NCI-H748 (cell line): ENCODE data around the gene GAS7.
A peak's percentile ranks its signal among the peaks of the same experiment; 100 is the strongest.

Experiments used
- DNase-seq: peaks from one replicate; lab custom pipeline; 2025; ENCODE audit not compliant: unreplicated experiment; lab: John Stamatoyannopoulos, UW

Gene GAS7

DNA sequence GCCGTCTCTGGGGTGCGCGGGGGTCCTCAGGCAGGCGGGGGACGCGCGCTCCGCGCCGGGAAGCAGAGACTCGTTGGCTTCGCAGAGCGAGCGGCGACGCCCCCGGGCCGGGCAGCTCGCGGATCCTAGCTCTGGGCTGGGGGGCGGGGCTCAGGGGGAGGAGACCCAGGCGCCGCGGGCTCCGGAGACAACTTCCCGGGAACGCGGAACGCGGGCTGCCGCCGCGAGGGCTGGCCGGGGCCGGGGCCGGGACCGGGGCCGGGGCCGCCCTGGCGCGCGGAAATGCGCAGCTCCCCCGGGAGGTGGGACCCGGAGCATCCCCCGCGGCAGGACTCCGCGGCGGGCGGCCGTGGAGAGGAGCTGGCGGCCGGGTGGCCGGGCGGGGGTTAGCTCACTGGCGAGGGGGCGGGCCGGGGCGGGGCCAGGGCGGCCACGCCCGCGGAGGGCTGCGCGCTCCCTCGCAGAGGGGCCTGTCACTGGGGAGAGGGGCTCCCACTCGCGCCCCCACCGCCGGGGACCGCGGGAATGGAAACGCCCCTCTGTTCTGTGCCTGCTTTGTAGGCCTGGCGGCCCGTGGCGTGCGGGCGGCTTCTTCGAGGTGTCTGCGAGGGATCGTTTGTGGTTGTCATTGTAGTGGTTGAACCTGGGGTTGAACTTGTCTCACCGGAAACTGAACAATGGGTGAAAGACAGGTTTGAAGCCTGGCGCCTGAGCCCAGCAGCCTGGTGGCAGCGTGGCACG is at the start of gene GAS7:
Gene GAS7, minus strand, starts transcription at position 98 of the 741 bp plus-strand sequence.
- DNase-seq, result peak; percentile 18

DNA sequence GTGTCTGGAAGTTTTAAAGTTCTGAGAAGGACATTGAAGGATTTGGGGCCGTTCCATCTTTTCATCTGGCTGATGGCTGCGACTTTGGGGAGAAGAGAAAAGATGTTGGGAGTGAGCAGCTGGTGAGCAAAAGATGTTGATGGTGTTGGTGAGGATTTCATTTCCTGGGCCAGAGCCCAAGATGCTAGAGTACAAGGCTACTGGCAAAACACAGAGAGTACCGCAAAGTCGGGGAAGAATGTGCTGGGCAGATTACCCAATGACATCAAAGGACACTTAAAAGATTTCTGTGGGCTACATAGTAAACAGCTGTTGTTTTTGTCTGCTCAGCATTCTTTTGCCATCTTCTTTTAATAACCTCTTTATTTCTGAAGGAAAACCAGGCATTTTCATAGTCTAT is 49.4 kb upstream of the GAS7 start:
- no peak for DNase-seq

DNA sequence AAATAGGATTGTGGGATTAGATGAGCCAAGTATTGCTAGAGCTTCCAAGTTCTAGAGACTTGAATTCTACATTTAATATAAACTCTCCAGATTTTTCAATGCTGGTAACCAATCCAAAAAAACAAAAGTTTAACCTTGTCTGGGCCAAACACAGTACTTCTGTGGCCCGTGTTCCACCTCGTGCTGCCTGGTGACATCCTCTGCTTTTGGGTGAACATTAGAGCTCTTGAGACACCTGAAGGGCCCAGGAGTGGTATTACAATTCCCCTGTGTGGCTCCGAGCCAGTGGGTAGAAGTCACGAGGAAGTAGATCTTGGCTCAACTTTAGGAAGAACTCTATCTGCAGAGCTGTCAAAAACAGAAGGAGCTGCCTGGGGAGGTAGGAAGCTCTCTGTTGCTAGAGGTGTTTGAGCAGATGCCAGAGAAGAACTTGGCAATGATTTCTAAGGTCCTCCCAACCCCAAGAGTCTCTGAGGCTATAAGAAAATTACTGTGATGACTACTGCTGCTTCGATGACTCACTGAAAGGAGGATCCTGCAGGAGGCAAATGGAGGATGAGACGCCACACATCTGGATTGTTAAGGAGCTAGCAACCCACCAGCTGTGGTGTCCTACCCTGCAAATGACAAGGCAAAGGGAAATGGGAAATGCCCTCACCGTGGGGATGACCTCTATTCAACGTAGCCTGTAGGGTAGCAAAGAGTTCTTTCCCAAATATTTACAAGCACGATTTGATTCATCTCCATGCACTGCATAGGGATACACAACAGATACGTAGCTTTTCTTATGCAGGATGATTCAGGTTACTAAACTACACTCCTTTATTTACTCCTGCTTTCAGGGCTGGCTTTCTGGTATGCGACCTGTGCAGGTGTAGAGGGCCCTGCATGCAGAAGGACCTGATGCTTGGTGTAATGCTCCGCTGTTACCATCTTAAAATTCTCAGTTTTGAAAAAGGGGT is 45.8 kb upstream of the GAS7 start:
- DNase-seq, result no peak

DNA sequence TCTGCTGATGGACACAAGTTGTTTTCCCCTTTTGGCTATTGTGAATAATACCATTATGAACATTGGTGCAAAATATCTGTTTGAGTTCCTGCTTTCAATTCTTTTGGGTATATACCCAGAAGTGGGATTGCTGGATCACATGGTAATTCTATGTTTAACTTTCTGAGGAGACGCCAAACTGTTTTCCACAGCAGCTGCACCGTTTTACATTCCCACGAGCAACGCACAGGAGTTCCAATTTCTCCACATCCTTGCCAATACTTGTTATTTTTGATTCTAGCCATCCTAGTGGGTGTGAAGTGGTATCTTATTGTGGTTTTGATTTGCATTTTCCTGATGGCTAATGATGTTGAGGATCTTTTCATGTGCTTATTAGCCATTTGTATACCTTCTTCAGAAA is 43.4 kb upstream of the GAS7 start:
- DNase-seq, result no peak

DNA sequence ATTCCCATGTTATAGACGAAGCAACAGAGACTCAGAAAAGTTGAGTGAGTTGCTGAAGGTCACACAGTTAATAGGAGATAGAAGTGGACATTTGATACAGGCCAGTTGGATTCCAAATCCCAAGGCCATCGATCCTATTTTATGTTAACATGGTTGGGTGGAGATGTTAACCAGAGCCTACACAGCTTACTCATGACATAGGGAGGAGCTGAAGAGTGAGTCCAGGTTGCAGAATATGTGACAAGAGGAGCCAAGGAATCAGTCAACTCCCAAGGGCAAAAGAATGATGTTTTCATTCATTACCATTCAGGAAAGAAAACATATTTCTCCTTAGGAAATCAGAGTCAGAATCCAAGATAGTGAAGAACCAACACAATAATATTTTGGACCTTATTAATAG is 40.3 kb upstream of the GAS7 start:
- DNase-seq, result no peak

DNA sequence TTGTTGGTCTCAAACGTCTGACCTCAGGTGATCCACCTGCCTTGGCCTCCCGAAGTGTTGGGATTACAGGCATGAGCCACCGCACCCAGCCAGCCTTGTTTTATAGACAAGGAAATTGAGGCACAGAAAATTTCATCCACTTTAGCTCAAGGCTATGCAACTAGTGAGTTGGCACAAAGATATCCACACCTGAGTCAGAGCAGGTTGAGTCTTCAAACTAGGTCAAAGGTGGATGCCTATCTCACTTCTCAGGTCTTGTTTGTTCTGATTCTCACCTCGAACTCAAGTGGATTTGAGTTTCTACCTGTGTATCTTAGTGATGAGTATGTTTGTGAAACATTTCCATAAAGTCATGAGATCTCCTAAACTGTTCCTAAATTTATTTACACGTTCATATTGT is 35.6 kb upstream of the GAS7 start:
- no peak for DNase-seq

DNA sequence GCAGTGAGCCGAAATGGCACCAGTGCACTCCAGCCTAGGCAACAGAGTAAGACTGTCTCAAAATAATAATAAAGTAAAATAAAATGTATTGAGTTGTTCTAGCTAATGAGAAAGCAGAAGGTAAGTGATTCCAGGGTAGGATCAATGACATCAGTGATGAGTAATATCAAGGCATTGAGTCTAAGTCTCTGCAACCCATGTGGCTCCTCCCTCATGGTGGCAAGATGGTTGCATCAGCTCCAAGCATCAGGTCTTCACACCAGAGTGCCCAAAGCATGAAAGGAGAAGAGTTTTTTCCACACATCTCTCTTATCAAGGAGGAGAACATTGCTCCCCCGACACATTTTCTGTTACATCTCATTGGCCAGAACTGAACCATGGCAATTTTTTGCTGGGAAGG is 34.8 kb upstream of the GAS7 start:
- DNase-seq, result no peak

DNA sequence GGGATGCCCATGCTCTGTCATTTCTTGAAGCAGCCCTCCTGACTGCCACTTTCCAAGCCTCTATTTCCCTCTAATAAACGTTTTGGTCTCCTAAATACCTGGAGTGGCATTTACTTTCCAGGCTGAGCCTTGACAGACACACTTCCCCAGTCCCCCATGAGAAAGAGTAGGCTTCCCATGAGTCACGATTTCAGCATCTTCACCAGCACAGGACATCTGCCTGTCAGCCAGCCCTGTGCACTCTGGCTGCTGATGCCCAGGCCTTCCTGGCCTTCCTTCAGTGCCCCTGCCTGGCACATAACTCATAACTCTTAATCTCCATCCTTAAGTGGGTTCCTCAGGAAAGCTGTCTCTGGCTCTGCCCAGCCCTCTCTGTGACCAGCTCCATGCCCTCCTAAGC is 30.8 kb upstream of the GAS7 start:
- no peak for DNase-seq

DNA sequence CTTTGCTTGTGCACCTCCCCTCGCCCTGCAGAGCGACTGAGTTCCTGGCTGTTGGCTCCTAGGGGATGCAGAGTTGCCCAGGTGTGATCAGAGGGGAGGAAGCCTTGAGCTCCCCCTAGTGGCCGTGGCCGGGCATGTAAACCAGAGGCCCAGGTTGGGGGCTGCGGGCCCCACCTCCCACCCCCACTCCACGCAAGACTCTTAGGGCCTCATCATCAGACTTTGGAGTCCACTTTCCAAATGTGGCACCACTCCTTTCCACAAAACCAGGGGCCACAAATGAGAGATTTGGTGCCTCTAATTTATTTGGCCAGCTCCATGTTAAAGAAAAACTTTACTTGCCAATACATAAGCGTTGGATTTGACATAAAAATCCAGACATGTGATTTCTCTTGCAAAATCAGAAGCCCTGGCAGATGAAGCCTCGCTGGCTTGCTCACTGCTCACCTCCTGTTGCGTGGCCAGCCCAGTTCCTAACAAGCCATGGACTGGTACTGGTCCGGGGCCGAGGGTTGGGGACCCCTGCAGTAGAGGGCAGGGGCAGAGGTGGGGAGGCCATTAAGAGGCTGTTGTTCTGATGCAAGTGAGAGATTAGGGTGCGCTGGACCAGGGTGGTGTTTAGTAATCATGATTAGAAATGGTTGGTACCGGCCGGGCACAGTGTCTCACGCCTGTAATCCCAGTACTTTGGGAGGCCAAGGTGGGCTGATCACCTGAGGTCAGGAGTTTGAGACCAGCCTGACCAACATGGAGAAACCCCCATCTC is 28.7 kb upstream of the GAS7 start:
- DNase-seq, result peak; percentile 43

DNA sequence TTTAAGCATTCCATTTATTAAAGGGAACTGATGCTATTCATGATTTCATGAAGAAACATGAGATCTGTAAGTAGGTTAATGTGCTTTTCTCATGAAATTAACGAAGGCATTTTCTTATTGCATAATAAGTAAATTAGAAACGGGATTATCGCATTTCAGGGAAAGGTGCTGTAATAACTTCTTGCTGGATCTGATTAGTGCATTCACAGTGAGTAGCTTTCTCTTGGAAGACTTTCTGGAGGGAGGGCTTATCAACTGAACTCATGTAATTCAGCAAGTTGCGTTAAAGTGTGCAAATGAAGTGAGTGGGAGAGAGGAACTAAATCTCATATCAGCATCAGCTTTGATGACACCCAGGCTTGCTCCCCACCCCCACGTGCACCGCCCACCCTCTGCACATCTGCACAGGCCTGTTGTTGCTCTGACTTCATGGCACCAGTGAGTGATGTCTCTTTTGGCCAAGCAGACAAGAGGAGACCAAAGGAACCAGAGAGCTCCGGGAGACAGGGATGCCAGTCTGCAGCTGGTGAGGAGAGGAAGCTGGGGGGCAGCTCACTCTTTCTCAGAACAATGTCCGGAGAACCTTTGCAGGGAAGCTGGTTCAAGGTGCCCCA is 26.3 kb upstream of the GAS7 start:
- no peak for DNase-seq

DNA sequence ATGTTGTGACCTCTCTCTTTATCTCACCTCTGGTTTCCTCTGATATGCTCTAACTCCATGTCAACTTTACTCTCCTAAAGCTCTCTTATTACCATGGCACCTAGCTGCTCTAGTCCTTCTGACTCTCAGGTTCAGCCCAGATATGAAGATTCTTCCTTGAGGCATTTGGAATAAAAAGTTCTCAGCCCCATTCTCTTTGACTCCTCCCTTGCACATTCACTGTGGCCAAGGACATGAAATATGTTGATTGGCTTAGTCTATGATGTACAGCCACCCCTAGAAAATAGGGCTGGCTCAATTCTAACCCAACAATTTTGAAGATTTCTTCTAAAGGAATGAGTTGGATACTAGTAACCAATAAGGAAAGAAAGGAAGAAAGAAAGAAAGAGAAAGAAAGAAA is 20.8 kb upstream of the GAS7 start:
- DNase-seq, result no peak

DNA sequence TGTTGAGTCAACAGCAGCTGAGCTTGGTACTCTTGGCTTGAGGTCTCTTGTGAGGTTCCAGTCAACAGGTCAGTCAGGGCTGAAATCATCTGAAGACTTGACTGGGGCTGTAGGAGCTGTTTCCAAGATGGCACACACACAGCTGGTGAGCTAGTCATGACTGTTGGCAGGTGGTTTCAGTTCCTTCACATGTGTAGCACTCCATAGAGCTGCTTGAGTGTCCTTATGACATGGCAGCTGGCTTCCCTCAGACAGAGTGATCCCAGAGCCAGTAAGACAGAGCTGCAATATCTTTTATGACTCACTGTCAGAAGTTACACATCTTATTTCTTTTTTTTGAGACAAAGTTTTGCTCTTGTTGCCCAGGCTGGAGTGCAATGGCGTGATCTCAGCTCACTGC is 19.5 kb upstream of the GAS7 start:
- no peak for DNase-seq

DNA sequence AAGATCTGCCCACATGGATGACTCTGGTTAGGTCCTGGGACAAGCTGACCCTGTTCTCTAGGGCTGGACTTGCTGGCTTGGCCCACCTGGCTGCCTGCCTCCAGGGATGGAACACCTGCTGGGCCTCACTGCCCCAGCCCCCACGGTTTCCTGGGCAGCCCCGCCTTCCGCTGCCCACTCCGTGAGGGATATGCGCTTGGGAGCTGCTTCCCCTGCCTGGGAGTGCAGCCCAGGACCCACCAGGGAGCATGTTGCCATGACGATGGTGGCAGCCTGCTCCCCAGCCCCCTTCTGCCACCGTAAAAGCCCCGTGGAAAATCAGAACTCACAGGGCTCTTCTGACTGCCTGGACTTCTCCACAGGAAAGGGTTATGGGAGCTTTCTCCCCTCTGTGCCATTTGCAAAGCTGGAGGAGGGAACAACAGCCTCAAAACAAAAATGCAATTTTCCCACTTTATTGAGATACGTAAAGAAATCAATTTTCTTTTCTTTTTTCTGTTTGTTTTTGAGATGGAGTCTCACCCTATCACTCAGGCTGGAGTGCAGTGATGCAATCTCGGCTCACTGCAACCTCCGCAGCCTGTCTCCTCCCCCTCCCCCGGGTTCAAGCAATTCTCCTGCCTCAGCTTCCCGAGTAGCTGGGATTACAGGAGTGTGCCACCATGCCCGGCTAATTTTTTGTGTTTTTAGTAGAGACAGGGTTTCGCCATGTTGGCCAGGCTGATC is 18.0 kb upstream of the GAS7 start:
- no peak for DNase-seq

DNA sequence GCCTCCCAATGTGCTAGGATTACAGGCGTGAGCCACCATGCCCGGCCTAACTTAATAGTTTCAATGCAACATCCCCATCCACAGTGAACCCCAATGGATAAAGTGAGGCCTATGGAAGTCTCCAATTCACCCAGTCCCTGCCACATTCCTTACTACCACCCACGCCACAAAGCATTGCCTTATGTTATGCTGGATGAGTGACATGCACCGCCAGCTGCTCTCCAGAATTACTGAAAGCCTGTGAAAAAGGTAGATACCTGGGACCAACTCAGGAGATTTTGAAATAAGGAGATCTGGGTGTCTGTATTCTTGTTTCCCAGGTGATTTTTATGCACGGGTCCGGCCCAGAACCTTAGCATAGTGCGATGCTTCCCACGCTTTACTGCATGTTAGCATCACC is 16.9 kb upstream of the GAS7 start:
- no peak for DNase-seq

DNA sequence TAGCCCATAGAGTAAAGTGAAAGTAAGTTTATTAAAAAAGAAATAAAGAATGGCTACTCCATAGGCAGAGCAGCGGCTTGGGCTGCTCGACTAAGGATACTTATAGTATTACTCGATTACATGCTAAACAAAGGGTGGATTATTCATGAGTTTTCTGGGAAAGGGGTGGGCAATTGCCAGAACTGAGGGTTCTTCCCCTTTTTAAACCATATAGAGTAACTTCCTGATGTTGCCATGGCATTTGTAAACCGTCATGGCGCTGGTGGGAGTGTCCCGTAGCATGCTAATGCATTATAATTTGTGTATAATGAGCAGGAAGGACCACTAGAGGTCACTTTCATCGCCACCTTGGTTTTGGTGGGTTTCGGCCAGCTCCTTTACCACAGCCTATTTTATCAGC is 13.3 kb upstream of the GAS7 start:
- no peak for DNase-seq

DNA sequence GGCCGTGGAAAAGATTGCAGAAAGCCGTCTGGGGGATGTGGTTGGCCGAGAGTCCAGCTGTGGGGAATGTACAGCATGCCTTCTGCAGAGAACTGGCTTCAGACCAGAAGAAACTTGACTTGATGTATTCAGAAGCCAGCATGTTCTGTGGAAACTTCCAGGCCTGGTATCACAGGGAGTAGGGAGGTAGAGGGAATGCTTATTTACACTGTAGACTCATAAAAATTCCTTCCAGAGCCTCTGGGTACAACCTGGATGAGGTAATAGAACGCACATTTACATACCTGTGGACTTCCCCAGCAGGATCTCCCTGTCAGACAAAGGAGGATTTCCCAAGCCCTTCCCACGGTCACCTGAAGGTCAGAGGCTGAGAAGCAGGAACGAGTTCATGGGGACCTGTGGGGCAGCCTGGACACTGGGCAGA is 11.8 kb upstream of the GAS7 start:
- DNase-seq, result no peak

DNA sequence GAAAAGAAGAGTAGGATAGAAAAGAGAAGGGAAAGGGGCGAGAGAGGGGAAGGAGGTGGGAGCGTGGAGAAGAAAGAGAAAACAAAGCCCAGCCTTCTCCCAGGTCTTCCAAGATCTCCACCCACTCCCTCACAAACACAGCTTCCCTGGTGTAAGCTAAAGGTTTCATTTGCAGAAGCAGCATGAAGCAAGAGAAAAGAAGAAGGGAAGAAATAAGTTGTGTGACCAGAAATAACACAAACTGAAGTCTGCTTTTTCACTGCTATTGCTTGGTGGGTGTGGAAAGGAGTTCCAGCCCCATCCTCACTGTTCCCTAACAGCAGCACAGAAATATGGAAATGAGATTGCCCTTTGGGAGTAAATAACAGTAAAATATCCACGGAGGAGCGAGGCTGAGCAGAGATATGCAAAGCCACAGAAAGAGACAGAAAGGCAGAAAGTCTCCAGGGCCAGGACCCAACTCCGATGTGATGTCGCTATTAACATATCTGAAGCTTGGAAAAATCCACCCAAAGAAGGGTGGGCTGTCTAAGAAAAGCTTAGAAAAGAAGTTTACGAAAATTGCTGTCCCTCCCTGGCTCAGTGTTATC is 10.3 kb upstream of the GAS7 start:
- no peak for DNase-seq

DNA sequence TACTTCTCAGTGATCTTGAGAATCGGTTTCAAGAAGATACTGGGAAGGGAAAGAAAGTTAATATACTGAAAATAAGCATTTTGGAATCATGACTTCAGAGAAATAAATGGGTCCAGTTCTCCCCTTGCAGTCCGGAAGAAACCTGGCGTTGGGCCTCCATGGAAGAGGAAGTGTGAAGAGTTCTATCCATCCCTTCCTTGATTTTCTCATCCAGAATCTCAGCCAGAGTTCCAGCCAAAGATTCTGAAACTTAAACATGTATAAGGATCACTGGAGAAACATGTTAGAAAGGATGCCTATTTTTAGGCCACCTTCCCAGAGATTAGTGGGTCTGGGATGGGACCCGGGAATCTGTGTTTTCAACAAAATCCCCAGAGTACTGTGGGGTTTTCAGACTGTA is 8.7 kb upstream of the GAS7 start:
- DNase-seq, result no peak

DNA sequence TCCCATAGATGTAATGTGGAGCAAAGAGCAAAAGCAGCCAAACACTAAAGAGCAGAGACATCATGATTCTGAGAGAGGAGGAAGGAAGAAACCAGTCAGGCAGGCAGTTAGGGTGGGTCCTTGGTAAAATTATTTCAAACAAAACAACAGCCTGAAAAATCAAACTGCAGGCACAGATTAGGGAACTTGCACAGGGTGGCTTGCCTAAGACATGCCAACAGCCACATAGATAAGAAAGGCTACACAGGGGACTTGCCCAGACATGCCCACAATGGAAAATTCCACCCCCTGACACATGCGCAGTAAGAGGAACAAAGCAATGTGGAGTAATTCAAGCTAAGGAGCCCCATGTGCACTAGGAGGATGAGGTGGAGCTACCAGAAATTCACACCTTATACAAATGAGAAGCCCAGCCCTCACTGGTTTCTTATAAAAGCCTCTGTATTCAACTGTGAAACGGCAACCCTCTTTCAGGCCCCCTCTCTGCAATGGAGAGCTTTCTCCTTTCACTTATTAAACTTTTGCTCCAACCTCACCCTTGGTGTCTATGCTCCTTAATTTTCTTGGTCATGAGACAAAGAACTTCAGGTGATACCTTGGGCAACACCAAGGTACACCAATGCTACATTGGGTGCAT is 7.3 kb upstream of the GAS7 start:
- no peak for DNase-seq

DNA sequence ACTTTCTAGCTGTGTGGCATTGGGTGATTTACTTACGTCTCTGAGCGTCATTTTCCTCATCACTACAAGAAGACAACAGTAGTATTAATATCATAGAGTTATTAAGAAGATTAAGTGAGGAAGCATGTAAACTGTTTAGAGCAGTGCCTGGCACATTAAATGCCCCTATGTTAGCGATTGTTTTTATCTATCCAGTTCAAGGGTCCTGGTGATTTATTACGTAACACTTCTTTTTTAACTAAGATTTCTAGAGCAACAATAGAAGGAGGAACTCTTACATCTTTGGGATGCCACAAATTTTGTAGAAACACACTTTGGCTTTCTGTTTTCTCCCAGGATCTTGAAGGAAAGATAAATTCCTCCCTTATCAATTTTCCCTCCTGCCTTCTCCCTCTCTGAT is 3.3 kb upstream of the GAS7 start:
- no peak for DNase-seq
